HG03025 (cell line): Measurements from ENCODE around the gene POLR2B.
A peak's percentile ranks its signal among the peaks of the same experiment; 100 is the strongest.
"Not testable (repeated sequence)": the region's sequence is repeated elsewhere in the genome, so short reads cannot be mapped to it uniquely, and the experiment has no call there.

Experiments used
- ATAC-seq: cut with Tn5 transposase; IDR thresholded peaks from one replicate; pipeline ENCODE4 v1.9.1; 2021; ENCODE audit warnings: mild to moderate bottlenecking, moderate library complexity; ENCODE audit not compliant: unreplicated experiment, low FRiP score

POLR2B gene

DNA sequence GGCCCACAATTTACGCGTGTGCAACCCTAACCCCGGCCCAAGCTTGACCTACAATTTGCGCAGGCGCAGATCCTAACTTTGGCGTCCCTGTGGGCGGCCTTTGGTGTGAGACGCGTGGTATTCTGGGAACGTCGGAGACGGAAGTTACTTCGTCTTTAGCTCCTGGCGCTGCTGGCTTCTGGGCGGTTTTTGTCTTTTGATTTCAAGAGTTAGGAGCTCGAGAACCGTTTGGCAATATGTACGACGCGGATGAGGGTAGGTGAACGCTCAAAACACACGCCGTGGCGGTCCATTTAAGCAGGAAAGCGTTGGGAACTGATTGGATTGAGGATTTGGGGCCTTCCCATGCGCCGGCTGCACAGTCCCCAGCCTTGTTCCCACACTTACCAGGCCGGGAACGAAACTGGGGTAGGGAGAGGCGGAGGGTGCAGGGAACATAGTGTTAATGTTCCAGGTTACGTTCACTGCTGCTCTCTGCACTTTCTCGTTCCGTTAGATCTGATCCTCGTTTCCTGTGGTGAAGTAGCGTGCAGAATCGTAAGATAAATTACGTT is at the start of gene POLR2B:
Gene POLR2B, plus strand, starts transcription at position 147 of the 554 bp plus-strand sequence. Its CDS starts 90 bp downstream, at position 237.
- peak; percentile 44 for ATAC-seq

DNA sequence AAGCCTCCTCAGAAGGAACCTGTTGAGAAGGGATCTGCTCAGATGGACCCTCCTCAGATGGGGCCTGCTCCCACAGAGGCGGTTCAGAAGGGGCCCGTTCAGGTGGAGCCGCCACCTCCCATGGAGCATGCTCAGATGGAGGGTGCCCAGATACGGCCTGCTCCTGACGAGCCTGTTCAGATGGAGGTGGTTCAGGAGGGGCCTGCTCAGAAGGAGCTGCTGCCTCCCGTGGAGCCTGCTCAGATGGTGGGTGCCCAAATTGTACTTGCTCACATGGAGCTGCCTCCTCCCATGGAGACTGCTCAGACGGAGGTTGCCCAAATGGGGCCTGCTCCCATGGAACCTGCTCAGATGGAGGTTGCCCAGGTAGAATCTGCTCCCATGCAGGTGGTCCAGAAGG is 48.1 kb upstream of the POLR2B start:
- ATAC-seq: no peak

DNA sequence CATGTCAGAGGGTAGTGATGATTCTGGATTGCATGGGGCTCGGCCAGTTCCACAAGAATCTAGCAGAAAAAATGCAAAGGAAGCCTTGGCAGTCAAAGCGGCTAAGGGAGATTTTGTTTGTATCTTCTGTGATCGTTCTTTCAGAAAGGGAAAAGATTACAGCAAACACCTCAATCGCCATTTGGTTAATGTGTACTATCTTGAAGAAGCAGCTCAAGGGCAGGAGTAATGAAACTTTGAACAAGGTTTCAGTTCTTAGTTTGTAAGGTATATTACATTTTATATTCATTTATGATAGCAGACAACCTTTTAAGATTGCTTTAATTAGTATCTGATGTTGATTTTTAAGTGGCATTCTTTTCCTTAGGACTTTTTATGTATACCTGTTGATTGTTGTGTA is 46.8 kb upstream of the POLR2B start:
- no peak for ATAC-seq

DNA sequence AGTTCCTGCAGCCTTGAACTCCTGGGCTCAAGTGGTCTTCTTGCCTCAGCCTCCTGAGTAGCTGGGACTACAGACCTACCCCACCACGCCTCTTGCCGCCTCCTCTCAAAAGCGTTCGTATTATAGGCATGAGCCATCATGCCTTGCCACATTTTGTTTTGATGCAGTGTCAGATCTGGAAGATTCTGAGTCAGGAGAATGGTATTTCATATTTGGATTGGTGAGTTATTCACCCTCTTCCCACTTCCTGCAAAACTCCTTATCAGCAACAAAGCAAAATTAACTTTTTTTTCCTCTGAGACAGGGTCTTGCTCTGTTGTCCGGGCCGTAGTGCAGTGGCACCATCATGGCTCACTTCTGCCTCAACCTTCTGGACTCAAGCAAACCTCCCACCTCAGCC is 41.4 kb upstream of the POLR2B start:
- no peak for ATAC-seq

DNA sequence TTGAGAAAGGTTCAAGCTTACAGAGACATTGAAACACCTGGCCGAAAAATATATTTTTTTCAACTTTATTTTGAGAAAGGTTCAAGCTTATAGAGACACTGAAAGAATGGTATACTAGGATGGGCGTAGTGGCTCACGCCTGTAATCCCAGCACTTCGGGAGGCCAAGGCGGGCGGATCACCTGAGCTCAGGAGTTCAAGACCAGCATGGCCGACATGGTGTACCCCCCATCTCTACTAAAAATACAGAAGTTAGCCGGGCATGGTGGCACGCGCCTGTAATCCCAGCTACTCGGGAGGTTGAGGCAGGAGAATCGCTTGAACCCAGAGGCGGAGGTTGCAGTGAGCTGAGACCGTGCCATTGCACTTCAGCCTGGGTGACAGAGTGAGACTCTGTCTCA is 38.9 kb upstream of the POLR2B start:
- ATAC-seq: not testable (repeated sequence)

DNA sequence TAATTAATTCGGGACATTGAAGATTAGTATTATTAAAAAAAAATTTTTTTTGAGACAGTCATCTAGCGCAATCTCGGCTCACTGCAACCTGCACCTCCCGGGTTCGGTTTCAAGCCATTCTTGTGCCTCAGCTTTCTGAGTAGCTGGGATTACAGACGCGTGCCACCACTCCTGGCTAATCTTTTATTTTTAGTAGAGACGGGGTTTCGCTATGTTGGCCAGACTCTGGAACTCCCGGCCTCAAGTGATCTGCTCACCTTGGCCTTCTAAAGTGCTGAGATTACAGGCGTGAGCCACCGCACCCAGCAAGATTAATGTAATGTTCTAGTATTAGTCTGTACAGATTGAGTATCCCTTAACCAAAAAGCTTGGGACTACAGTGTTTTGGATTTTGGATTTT is 38.3 kb upstream of the POLR2B start:
- ATAC-seq: no peak

DNA sequence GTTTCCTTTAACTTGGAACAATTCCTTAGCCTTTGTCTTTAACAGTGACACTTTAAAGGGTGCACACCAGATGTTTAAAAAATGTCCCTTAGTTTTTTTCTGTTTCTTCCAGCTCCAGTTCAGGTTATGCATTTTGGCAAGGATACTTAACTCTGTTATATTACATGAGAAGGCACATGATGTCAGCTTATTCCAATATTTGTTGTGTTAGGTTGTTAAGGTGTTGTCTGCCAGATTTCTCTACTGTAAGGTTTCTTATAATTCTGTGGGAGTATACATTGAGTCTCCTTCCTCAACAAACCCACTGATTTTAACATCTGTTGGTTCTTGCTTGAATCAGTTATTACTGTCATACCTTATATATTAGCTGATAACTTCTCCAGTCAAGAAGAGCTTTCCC is 37.7 kb upstream of the POLR2B start:
- ATAC-seq: no peak

DNA sequence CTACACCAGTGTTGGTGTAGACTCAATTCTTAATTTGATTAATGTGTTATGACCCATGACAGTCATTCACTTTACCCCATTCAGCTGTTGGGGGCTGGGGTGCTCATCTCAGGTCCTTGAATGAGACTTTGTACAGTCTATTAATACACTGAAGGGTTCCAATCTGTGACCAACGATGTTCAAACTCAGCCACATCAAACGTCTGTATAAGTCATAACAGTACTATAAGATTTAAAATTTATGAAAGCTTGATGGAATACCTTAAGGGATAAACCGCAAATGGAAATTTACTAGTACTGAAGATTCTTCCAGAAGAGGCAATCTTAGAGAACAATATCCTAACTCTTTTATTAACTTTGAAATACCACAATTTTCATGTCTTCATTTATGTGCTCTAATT is 37.3 kb upstream of the POLR2B start:
- ATAC-seq: no peak

DNA sequence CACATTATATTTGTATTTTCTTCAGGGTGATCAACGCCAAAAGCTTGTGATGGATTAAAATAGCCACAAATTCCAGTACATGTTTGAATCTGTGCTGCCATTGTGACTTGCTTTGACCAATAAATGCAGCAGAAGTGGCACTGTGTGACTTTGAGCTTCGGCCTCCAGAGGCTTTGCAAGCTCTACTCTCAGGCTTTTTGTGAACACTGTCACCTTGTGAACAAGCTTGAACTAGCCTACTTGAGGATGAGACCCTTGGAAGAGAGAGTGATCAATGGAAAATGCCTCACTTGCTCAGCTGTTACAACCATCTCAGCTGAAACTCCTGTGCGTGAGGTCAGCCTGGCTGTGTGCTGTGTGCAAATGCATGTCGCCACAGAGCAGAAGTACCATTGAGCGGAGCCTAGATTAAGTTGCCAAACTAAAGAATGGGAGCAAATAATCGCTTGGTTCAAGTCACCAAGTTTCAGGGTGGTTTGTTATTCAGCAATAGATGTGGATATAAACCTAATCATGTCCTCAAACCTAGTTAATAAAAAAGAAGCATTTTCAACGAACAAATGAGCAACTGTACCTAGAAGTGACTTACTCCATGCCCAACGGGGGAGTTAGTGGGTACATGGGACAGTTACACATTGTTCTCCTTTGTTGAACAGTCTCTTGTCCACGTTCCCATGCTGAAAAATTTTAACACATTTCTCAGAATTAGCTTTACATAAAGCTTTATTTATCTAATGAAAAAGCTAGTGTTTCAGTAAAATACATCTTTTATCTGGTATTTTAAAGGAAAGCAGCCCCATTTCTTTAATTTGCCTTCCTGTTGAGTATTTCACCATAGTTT is 24.8 kb upstream of the POLR2B start:
- ATAC-seq: no peak

DNA sequence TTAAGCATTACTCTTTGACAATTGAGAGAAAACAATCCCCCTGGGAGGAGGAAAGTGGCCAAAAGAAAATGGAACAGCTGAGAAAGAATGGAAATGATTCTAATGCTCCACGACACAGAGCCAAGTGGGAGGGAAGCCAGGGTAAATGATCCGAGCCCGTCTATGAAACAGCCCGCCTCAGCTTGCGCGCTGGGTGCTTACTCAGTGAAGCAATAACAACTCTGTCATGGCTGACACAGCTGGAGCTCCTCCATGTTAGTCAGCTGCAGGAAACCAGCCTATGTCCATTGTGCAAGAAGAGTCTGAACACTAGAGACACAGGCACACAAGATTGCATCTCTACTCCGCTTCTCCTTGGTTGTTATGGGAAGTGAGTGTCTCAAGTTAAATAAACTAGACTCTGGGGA is 20.6 kb upstream of the POLR2B start:
- ATAC-seq: no peak

DNA sequence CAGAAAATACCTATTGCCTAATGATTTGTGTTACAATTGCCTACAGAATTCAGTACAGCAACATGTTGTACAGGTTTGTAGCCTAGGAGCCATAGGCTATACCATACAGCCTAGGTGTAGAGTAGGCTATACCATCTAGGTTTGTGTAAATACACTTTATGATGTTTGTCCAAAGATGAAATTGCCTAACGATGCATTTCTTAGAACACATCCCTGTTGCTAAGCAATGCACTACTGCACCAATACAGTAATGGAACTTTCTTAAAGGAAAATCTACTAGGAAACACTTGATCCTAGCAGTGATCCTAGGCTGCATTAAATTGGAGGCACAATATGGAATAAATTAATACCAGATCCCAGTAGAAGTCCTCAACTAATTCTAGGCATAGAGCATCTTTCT is 19.6 kb upstream of the POLR2B start:
- no peak for ATAC-seq

DNA sequence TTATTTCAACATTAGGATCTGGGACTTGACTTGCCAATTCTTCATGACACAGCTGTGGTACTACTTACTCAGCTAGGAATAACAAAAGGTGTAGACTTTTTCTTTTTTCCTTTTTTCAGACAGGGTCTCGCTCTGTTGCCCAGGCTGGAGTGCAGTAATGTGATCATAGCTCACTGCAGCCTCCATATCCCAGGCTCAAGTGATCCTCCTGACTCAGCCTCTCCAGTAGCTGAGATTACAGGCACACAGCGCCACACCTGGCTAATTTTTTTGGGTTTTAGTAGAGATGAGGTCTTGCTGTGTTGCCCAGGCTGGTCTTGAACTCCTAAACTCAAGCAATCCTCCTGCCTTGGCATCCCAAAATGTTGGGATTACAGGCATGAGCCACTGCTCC is 17.6 kb upstream of the POLR2B start:
- ATAC-seq: no peak

DNA sequence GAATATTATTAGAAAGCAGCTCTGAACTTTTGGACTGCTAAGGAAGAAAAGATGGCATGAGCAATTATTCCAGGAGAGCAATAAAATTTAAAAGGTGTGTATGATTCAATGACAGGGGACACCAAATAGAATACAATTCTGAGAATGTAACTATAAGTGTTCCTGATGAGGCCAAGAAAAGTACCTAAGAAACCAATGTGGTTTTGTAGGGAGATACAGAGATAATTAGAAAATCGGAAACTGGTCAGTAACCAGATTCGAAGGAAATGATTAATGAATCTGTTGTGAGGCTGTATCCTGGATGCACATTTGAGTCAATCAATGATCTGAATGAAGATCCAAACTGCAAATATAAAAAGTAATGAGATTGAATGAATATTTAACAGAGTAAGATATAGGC is 7.3 kb upstream of the POLR2B start:
- ATAC-seq: no peak

DNA sequence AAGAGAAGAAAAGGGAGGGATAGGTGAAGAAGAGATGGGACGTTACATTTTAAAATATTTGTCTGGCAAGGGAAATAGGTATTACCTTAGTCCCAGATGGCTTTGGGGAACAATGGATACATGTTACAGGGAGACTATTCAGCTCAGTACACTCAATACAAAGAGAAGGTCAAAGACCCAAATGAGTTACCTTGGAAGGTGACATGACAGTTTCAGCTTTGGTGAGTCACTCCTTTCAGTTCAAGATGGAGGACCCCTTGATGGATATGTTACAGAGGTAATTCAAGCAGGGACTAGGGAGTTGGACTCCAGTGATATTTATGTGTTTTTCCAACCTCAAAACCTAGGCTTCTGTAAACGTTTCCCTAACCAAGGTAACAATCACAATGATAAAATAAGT is 6.3 kb upstream of the POLR2B start:
- ATAC-seq: no peak

DNA sequence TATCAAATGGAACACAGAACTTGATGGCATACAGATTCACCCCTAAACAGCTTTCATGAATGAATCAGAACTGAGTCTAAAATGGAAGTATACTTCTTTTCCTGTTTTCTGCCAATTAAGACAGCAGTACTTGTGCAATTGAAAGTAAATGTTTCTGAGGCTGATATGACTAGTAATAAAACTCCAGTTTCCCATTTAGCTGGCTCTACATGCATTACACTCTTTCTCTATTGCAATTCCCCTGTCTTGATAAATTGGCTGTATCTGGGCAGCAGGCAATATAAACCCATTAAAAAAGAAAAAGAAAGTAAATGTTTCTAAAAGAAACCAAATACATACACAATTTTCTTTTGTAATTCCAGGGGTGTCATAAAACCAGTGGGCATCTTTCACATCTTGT is 5.9 kb upstream of the POLR2B start:
- no peak for ATAC-seq

DNA sequence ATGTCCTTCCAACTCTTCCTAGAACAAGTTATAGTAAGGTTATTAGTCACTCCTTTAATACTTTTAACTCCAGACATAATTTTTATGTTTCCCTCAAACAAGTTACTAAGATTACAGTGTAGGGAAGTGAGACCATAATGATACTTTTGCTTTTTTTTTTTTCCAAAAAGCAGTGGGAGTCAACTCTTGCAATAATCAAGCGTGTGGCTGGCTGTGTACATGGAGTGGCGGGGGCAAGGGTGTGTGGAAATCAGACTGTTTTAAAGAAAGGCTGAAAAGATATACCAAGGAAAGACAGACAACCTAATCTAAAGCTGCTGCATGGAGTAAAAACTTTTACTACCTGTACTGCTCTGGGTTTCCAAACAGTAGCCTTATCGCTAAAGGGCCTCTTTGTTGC is 5.4 kb upstream of the POLR2B start:
- no peak for ATAC-seq

DNA sequence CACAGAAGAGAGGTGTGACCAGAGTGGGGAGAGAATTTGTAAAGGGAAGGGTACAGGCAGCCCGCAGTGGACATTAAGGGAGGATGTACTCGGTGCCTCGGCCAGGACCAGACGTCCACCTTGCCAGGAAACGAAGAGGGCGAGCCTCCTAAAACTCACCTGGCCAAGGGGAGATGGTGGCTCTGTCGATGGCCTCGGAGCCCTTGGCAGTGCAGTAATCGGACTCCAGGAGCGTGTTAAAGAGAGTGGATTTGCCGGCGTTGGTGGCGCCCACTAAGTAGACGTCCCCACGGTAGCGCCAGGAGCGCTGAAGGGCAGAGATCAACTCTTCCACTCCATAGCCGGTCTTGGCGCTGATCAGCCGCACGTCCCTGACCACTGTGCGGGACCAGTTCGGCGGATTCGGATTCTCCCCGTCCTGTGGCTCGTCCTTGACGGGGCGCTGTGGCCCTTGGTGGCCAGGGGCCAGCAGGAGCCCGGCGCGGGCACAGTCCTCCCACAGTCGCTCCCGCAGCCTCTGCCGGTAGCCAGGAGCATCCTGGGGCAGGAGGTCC is 2.3 kb upstream of the POLR2B start:
- no peak for ATAC-seq

DNA sequence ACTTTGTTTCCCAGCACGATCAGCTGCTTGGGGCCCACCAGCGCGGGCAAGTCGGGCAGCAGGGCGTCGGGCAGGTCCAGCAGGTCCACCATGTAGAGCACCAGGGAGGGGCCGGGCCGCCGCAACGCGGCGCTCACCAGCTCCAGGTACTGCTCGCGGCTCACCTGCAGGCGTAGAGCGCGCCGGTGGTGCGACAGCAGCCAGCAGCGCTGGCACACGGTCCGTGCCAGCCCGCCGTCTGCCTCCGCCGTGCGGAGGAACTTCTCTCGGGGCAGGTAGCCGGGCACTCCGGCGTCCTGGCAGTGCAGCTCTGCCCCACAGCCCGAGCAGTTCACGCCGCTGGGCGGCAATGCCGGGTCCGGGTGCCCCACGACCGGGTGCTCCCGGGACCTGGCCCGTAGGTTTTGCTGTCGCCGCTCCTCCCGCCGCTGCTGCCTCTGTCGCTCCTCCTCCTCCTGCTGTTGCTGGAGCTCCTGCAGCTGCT is 1.8 kb upstream of the POLR2B start:
- ATAC-seq: peak; percentile 25

DNA sequence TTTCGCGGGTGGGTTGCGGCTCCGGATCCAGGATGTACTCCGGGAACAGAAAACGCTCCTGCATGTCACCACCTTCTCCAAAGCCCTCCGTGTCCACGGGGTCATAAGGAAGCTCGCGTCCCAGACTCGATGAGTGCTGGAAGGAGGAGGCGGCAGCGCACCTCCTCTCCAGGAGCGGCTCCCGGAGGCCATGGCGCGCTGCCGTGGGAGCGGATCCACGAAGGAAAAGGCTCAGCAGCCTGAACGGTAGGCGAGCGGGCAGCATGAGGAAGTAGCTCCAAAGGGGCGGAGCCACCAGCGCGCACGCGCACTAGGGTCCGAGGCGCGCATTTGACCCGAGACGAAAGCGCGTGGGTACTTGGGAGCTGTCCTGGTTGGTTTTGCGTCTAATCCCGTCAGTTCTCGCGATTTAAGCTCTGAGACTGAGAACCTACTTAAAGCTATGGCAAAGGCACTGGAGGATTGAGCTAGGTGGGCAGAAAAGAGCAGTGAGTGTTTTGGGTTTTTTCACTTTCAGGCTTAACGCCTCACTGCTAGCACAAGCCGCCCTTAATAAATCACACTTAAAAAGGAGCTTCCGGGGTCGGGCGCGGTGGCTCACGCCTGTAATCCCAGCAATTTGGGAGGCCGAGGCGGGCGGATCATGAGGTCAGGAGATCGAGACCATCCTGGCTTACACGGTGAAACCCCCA is 1.2 kb upstream of the POLR2B start, which contains the start of gene NOA1:
Gene NOA1, minus strand, starts transcription at position 286 of the 692 bp plus-strand sequence. Its CDS starts 21 bp downstream, at position 265.
- ATAC-seq: peak; percentile 80

DNA sequence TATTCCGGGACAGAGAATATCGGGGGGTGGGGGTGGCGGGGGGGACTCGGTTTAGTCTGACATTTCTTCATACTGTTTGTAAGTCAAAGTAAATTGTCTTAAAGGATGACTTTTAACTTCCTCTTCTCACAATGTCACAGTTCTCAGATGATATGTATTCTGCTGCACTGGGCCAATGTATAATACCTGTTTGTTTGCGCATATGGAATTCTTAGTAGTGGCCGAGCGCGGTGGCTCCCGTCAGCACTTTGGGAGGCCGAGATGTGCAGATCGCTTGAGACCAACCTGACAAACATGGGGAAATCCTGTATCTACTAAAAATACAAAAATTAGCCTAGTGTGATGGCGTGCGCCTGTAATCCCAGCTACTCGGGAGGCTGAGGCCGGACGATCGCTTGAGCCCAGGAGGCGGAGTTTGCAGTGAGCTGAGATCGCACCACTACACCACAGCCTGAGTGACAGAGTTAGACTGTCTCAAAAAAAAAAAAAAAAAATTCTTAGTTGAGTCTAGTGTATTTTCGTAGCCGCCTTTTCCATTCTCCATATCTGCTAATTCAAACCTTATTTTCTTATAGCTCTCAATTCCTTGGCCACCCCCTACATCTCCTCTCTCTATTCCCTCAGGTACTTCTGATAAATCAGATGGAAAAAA is 851 bp downstream of the POLR2B start:
- no peak for ATAC-seq

DNA sequence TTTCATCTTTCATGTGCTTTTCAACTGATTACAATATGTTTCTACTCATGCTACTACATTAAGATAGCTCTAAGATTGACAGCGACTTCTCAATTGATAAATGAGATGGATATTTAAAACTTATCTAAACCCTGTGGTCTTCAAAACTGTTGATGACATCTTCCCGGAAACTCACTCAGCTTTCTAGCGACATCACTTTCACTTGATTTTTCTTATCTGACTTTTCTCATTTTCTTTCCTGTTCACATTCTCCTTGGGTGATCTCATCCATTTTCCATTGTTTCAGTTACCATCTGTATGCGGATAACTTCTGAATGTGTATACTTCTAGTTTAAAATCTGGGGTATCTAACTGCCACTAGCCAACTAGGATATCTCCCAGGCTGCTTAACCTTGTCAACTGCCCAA is 3.1 kb downstream of the POLR2B start:
- no peak for ATAC-seq
